GM18519 (cell line): Measurements from ENCODE around the gene TMEM184A.

Source experiments
- ATAC-seq: cut with Tn5 transposase; IDR thresholded peaks from one replicate; pipeline ENCODE4 v1.9.1; 2021; ENCODE audit warnings: mild to moderate bottlenecking, moderate library complexity; ENCODE audit not compliant: unreplicated experiment, low FRiP score

Gene TMEM184A

DNA sequence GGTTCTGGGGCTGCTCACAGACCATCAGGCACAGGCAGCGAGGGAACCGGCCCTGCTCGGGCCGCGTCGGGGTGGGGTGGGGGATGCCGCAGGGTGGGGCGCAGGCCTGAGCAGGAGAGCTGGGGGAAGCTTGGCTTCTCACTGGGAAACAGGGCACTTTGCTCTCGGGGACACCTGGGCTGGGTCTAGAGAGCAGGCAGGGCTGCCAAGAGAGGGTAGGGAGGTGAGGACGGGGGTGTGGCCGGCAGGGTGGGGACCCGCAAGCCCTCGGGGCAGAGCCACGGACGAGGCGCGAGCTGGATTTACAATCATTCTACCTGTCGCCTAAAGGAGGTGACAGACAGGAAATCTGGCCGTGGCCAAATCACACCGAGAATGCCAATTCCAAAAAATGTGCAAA is 62.9 kb downstream of the TMEM184A start:
- no peak for ATAC-seq

DNA sequence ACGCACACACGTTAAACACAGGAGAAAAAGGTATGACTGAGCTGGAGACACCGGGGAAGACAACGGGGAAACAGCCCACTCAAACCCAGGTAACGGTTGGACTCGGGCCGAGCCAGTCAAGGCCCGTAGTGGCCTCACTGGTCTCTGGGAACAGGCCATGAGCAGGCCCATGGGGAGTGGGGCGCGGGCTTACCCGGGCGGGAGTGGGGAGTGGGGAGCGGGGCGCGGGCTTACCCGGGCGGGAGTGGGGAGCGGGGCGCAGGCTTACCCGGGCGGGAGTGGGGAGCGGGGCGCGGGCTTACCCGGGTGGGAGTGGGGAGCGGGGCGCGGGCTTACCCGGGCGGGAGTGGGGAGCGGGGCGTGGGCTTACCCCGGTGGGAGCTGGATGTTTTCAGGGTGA is 63.4 kb downstream of the TMEM184A start:
- no peak for ATAC-seq
